IMR-90 (cell line): Measurements from ENCODE around the gene MPRIP. TPM values are rescaled to one million over a fixed set of nuclear protein-coding genes. Genes with fewer than 3 reads are reported as not detected.

ENCODE experiments used
- ATAC-seq: fragments of 200-7000 bp; cut with Tn5 transposase; 2 replicates; pipeline ENCODE4 v1.9.1; 2020; ENCODE audit warnings: low read depth, mild to moderate bottlenecking, moderate library complexity
- BruUV-seq: library from RNA; stranded (reverse); fragments of 400-500 nt; replicated peaks from 2 replicates; lab custom pipeline; 2021; lab: Mats Ljungman, UMichigan
- CTCF ChIA-PET: fragments of 300-600 bp; formaldehyde crosslinking; extraction: SDS; loops from one replicate; lab custom pipeline; 2021; ENCODE audit warnings: antibody characterized with exemption; lab: Yijun Ruan, JAX
- POLR2A ChIA-PET: fragments of 300-600 bp; sonication (Branson Sonifier 250); formaldehyde crosslinking; loops from one replicate; lab custom pipeline; 2022; ENCODE audit warnings: antibody characterized with exemption; ENCODE audit not compliant: unreplicated experiment; lab: Charles Lee
- DNase-seq: peaks from one replicate; pipeline ENCODE4 v3.0.0; 2013
- H2AFZ ChIP-seq: replicated peaks from 2 replicates; pipeline ENCODE3; 2013; ENCODE audit warnings: low read length, mild to moderate bottlenecking; ENCODE audit not compliant: poor library complexity
- H2AK5ac ChIP-seq: 2 replicates; pipeline ENCODE4 v1.6.1; 2013; ENCODE audit warnings: low read depth, low read length, inconsistent platforms
- H2AK9ac ChIP-seq: replicated peaks from 2 replicates; pipeline ENCODE3; 2013; ENCODE audit warnings: mild to moderate bottlenecking, low read depth, low read length, moderate library complexity; ENCODE audit not compliant: poor library complexity
- H2BK120ac ChIP-seq: 2 replicates; pipeline ENCODE4 v1.6.1; 2013; ENCODE audit warnings: low read depth, low read length, inconsistent platforms
- H2BK15ac ChIP-seq: 3 replicates; pipeline ENCODE4 v1.6.1; 2013; ENCODE audit warnings: low read depth, low read length, inconsistent platforms
- H2BK20ac ChIP-seq: 2 replicates; pipeline ENCODE4 v1.6.1; 2013; ENCODE audit warnings: low read depth, mild to moderate bottlenecking, inconsistent platforms, low read length, moderate library complexity
- H2BK5ac ChIP-seq: 2 replicates; pipeline ENCODE4 v1.6.1; 2013; ENCODE audit warnings: mild to moderate bottlenecking, low read depth, low read length, inconsistent platforms; ENCODE audit not compliant: poor library complexity, severe bottlenecking
- H3K14ac ChIP-seq: replicated peaks from 2 replicates; pipeline ENCODE4 v1.6.1; 2013; ENCODE audit warnings: low read depth, low read length, inconsistent platforms
- H3K18ac ChIP-seq: 2 replicates; pipeline ENCODE4 v1.6.1; 2013; ENCODE audit warnings: low read depth, low read length, control low read depth
- H3K23ac ChIP-seq: 2 replicates; pipeline ENCODE4 v1.6.1; 2013; ENCODE audit warnings: low read depth, low read length, inconsistent platforms
- H3K27ac ChIP-seq: 2 replicates; pipeline ENCODE4 v1.5.1; 2013; ENCODE audit warnings: mild to moderate bottlenecking, control low read depth, low read length; ENCODE audit not compliant: insufficient read depth
- H3K27me3 ChIP-seq: 2 replicates; pipeline ENCODE4 v1.6.1; 2013; ENCODE audit warnings: low read length; ENCODE audit not compliant: control insufficient read depth, insufficient read depth
- H3K36me3 ChIP-seq: 2 replicates; pipeline ENCODE4 v1.6.1; 2013; ENCODE audit warnings: low read length, mixed read lengths; ENCODE audit not compliant: control insufficient read depth, insufficient read depth
- H3K4ac ChIP-seq: 2 replicates; pipeline ENCODE4 v1.6.1; 2013; ENCODE audit warnings: low read depth, low read length, inconsistent platforms
- H3K4me1 ChIP-seq: 2 replicates; pipeline ENCODE4 v1.6.1; 2013; ENCODE audit warnings: low read length, mixed read lengths; ENCODE audit not compliant: control insufficient read depth, insufficient read depth
- H3K4me2 ChIP-seq: 2 replicates; pipeline ENCODE4 v1.6.1; 2013; ENCODE audit warnings: low read depth, mild to moderate bottlenecking, control low read depth, low read length, moderate library complexity
- H3K4me3 ChIP-seq: 2 replicates; pipeline ENCODE4 v1.5.1; 2013; ENCODE audit warnings: low read depth, mild to moderate bottlenecking, control low read depth, low read length, moderate library complexity; ENCODE audit not compliant: insufficient read depth
- H3K56ac ChIP-seq: 2 replicates; pipeline ENCODE4 v1.6.1; 2013; ENCODE audit warnings: low read length, inconsistent platforms; ENCODE audit not compliant: insufficient read depth; ENCODE audit errors: extremely low read depth
- H3K79me1 ChIP-seq, 2 experiments: 2 replicates each; pipeline ENCODE4 v1.6.1; 2013; ENCODE audit warnings: low read length in 2 of 2, inconsistent platforms in 1 of 2, low read depth in 1 of 2
- H3K9ac ChIP-seq: 2 replicates; pipeline ENCODE4 v1.6.1; 2013; ENCODE audit warnings: low read depth, low read length, control low read depth
- H3K9me1 ChIP-seq: 2 replicates; pipeline ENCODE4 v1.6.1; 2013; ENCODE audit warnings: low read length, inconsistent platforms; ENCODE audit not compliant: insufficient read depth
- H3K9me3 ChIP-seq: 2 replicates; pipeline ENCODE4 v1.6.1; 2013; ENCODE audit warnings: low read length; ENCODE audit not compliant: control insufficient read depth, insufficient read depth
- H4K20me1 ChIP-seq: 2 replicates; pipeline ENCODE4 v1.6.1; 2013; ENCODE audit warnings: low read length, inconsistent platforms; ENCODE audit not compliant: insufficient read depth
- H4K5ac ChIP-seq: 2 replicates; pipeline ENCODE4 v1.6.1; 2013; ENCODE audit warnings: mild to moderate bottlenecking, low read depth, low read length, control low read depth
- H4K8ac ChIP-seq, 2 experiments: 2 replicates each; pipeline ENCODE4 v1.6.1; 2013; ENCODE audit warnings: low read depth in 2 of 2, low read length in 2 of 2, control low read depth in 1 of 2, inconsistent platforms in 1 of 2
- H4K91ac ChIP-seq: 2 replicates; pipeline ENCODE4 v1.6.1; 2013; ENCODE audit warnings: low read depth, low read length, inconsistent platforms; ENCODE audit not compliant: insufficient read depth
- BHLHE40 ChIP-seq: fragments of 150-350 bp; IDR thresholded peaks from 2 replicates; pipeline ENCODE4 v1.6.1; 2016; ENCODE audit warnings: mild to moderate bottlenecking, low read depth, low read length
- CEBPB ChIP-seq: IDR thresholded peaks from 2 replicates; pipeline ENCODE4 v1.6.1; 2012; ENCODE audit warnings: low read depth, low read length, improper control_type of control experiment
- CHD1 ChIP-seq: IDR thresholded peaks from 2 replicates; pipeline ENCODE4 v1.6.1; 2012; ENCODE audit warnings: low read depth, low read length, improper control_type of control experiment
- CTCF ChIP-seq: conservative IDR thresholded peaks from 2 replicates; pipeline ENCODE4 v1.5.1; 2012; ENCODE audit warnings: mild to moderate bottlenecking, low read depth, low read length, improper control_type of control experiment
- ELK1 ChIP-seq: fragments of 150-350 bp; IDR thresholded peaks from 2 replicates; pipeline ENCODE4 v1.6.1; 2016; ENCODE audit warnings: low read depth, mild to moderate bottlenecking, low read length, moderate library complexity, borderline replicate concordance
- FOS ChIP-seq: fragments of 150-350 bp; IDR thresholded peaks from 2 replicates; pipeline ENCODE4 v1.6.1; 2016; ENCODE audit warnings: low read depth, low read length
- MAFK ChIP-seq: IDR thresholded peaks from 2 replicates; pipeline ENCODE4 v1.6.1; 2012; ENCODE audit warnings: low read depth, low read length, improper control_type of control experiment
- MAZ ChIP-seq: IDR thresholded peaks from 2 replicates; pipeline ENCODE4 v1.6.1; 2012; ENCODE audit warnings: low read depth, mild to moderate bottlenecking, low read length, improper control_type of control experiment, moderate library complexity, borderline replicate concordance
- MXI1 ChIP-seq: IDR thresholded peaks from 2 replicates; pipeline ENCODE4 v1.6.1; 2012; ENCODE audit warnings: low read depth, mild to moderate bottlenecking, low read length, moderate library complexity, borderline replicate concordance
- NFE2L2 ChIP-seq: fragments of 150-350 bp; IDR thresholded peaks from 2 replicates; pipeline ENCODE4 v1.6.1; 2016; ENCODE audit warnings: low read depth, mild to moderate bottlenecking, low read length
- POLR2A ChIP-seq: IDR thresholded peaks from 2 replicates; pipeline ENCODE4 v1.6.1; 2012; ENCODE audit warnings: mild to moderate bottlenecking, low read depth, low read length
- RAD21 ChIP-seq: IDR thresholded peaks from 2 replicates; pipeline ENCODE4 v1.6.1; 2012; ENCODE audit warnings: low read length, improper control_type of control experiment
- RCOR1 ChIP-seq: IDR thresholded peaks from 2 replicates; pipeline ENCODE4 v1.6.1; 2012; ENCODE audit warnings: mild to moderate bottlenecking, low read length, improper control_type of control experiment; ENCODE audit not compliant: insufficient replicate concordance
- RFX5 ChIP-seq: IDR thresholded peaks from 2 replicates; pipeline ENCODE4 v1.8.0; 2012; ENCODE audit warnings: low read depth, mild to moderate bottlenecking, low read length, moderate library complexity
- SMC3 ChIP-seq: fragments of 150-350 bp; IDR thresholded peaks from 2 replicates; pipeline ENCODE4 v1.6.1; 2016; ENCODE audit warnings: low read depth, mild to moderate bottlenecking, antibody characterized with exemption, low read length, moderate library complexity
- USF2 ChIP-seq: fragments of 150-350 bp; IDR thresholded peaks from 2 replicates; pipeline ENCODE4 v1.6.1; 2017; ENCODE audit warnings: mild to moderate bottlenecking, antibody characterized with exemption, low read length, low read depth
- WGBS, 2 experiments: methylation state at CpG; one replicate each; pipeline versions ENCODE4 v1.1.5 to v1.1.7; 2013; ENCODE audit warnings: missing lambda C conversion rate in 2 of 2; ENCODE audit not compliant: insufficient read length in 1 of 2; ENCODE audit errors: extremely low coverage in 2 of 2; 5-methylcytosine and 5-hydroxymethylcytosine counted together
- dilution Hi-C: fragments of 300-500 bp; cut with HindIII; formaldehyde crosslinking; loops from one replicate; pipeline ENCODE4 v1.14.3; 2018; ENCODE audit warnings: low sequenced_read_pairs; ENCODE audit not compliant: unreplicated experiment
- in situ Hi-C: fragments of 300-500 bp; cut with MboI; formaldehyde crosslinking; loops from 3 replicates; pipeline ENCODE4 v1.14.3; 2019; ENCODE audit warnings: low sequenced_read_pairs, inconsistent platforms, mixed read lengths
- intact Hi-C: fragments of 100-400 bp; cut with micrococcal nuclease; formaldehyde crosslinking; loops from 2 replicates; pipeline ENCODE4 v1.10.0; 2022
- polyA plus RNA-seq, 3 experiments: library from polyadenylated mRNA; depleted of rRNA; stranded (reverse); fragments of >200 nt; gene quantifications; 2 replicates each; pipeline ENCODE4 v1.2.3, GENCODE V29; 2012; ENCODE audit warnings: low replicate concordance in 1 of 3
- total RNA-seq: library from RNA; depleted of rRNA; stranded (reverse); fragments of >200 nt; gene quantifications from 2 replicates; pipeline ENCODE4 v1.2.3, GENCODE V29; 2012

Gene MPRIP
- total and polyA plus RNA-seq, 2 of the 4 experiments (the other 2 are of a cell fraction), result 111 to 149 TPM

GRCh38 chr17:17190188-17190587 is 147.9 kb downstream of the MPRIP start:
- intact Hi-C loops, result no loop called here
- no peak overlapping the region for H3K4me3 ChIP-seq
- no peak overlapping the region for H3K4me2 ChIP-seq
- no peaks in the 10 kb centered on the region for H3K27me3 ChIP-seq
- TF ChIP-seq MAZ, result no peak
- TF ChIP-seq NFE2L2, result no peak
- TF ChIP-seq CHD1, result no peak
- no peak for TF ChIP-seq SMC3
- no peak for TF ChIP-seq MXI1
- no peak for TF ChIP-seq ELK1
- no peak for TF ChIP-seq CEBPB
- no peak for TF ChIP-seq POLR2A
- TF ChIP-seq FOS, result no peak
- TF ChIP-seq RCOR1, result no peak
- TF ChIP-seq RFX5, result no peak
- no peak for TF ChIP-seq USF2
- no peak for TF ChIP-seq CTCF
- no peak for TF ChIP-seq BHLHE40
- no peak for TF ChIP-seq RAD21
- TF ChIP-seq MAFK, result no peak
- peak overlapping the region; percentile 88 for H3K4ac ChIP-seq
- H4K5ac ChIP-seq, result peak overlapping the region; percentile 46; the same call in 1 of the 2 replicates
- peak overlapping the region; percentile 55; the same call in 1 of the 2 replicates for H3K18ac ChIP-seq
- peak overlapping the region; percentile 96 for H3K14ac ChIP-seq
- H3K27ac ChIP-seq, result peak overlapping the region; percentile 89; the same call in 1 of the 2 replicates
- H3K9ac ChIP-seq, result no peak overlapping the region
- peaks cover 16% of the 10 kb centered on the region for H3K9me1 ChIP-seq
- peak overlapping the region; percentile 89 for H2BK120ac ChIP-seq
- peak overlapping the region; percentile 93; the same call in 1 of the 2 replicates for H3K23ac ChIP-seq
- peak overlapping the region; percentile 40 to 87 for H4K8ac ChIP-seq
- H3K56ac ChIP-seq, result peak overlapping the region; percentile 62; the same call in 1 of the 2 replicates
- ATAC-seq (no peak), DNase-seq (no peak)
- peaks cover 21% of the 10 kb centered on the region for H3K4me1 ChIP-seq
- H2BK15ac ChIP-seq, result peak overlapping the region; percentile 79; the same call in 2 of the 3 replicates
- peak overlapping the region; percentile 89 for H2BK5ac ChIP-seq
- H3K9me3 ChIP-seq, result no peaks in the 10 kb centered on the region
- no peak overlapping the region for H2AFZ ChIP-seq
- peak overlapping the region; percentile 92 for H2BK20ac ChIP-seq
- dilution Hi-C loops, result no loop called here
- no TSS peak for BruUV-seq
- H2AK5ac ChIP-seq, result peak overlapping the region; percentile 97
- H3K79me1 ChIP-seq, result peaks cover 0 to 19% of the 10 kb centered on the region in 2 experiments; a peak in 1 of 4 replicates
- in situ Hi-C loops, result no loop called here
- H4K91ac ChIP-seq, result peak overlapping the region; percentile 85
- ChIA-PET POLR2A (no interaction called here), CTCF (interaction anchor here (0.5 to 1.0 kb wide), 2 partner anchors 35 to 44 kb away, joined by 3 to 5 read pairs; no protein-coding TSS in a partner anchor)
- H2AK9ac ChIP-seq, result peak overlapping the region; percentile 6
- H3K36me3 ChIP-seq, result peaks cover 18% of the 10 kb centered on the region; the same call in 1 of the 2 replicates
- 64% methylated on average over 4 of the region's 7 CpGs; no CpG with 5 or more reads in 1 of the 2 experiments for WGBS, 2 experiments
- peaks cover 2% of the 10 kb centered on the region; the same call in 1 of the 2 replicates for H4K20me1 ChIP-seq
